Measurements from ENCODE around the gene SNRK.

SNRK gene

GRCh38 chr3:43335799-43336198 is 49.5 kb downstream of the SNRK start:
- no peaks in the 10 kb centered on the region for H3K27me3 ChIP-seq (ENCODE audit: low read length)
- H3K4me2 ChIP-seq (ENCODE audit: low read depth, low read length, poor library complexity, severe bottlenecking), result no peak overlapping the region
- TF ChIP-seq EZH2phosphoT487 (conservative IDR thresholded peaks at IDR 0.05; ENCODE audit: low read length) (no peak), CTCF (IDR thresholded peaks at IDR 0.05; ENCODE audit: insufficient read depth, low read length, poor library complexity, severe bottlenecking) (no peak)
- H3K36me3 ChIP-seq (ENCODE audit: low read length), result peaks cover 31% of the 10 kb centered on the region
- H3K4me3 ChIP-seq (ENCODE audit: insufficient read depth, low read length, poor library complexity, severe bottlenecking), result no peak overlapping the region
- no peaks in the 10 kb centered on the region for H4K20me1 ChIP-seq (ENCODE audit: low read depth, low read length)
- no peaks in the 10 kb centered on the region for H3K9me2 ChIP-seq (replicated peaks; ENCODE audit: insufficient read depth, low read length)
- H3F3A ChIP-seq (ENCODE audit: insufficient read depth), result no peaks in the 10 kb centered on the region
- H2AFZ ChIP-seq (ENCODE audit: low read depth, low read length, severe bottlenecking), result no peak overlapping the region
- H3K79me2 ChIP-seq (ENCODE audit: insufficient read depth, low read length), result no peaks in the 10 kb centered on the region
- H3K27ac ChIP-seq (ENCODE audit: low read depth, low read length), result no peak overlapping the region
- no peak overlapping the region for H3K9ac ChIP-seq (ENCODE audit: low read length)
- H3K9me3 ChIP-seq (ENCODE audit: insufficient read depth, low read length), result peaks cover 18% of the 10 kb centered on the region; the same call in 1 of the 2 replicates

- no peak overlapping the region for H3K4me2 ChIP-seq (ENCODE audit: low read depth, low read length, poor library complexity, severe bottlenecking)
- no peaks in the 10 kb centered on the region for H4K20me1 ChIP-seq (ENCODE audit: low read depth, low read length)
- peaks cover 31% of the 10 kb centered on the region for H3K36me3 ChIP-seq (ENCODE audit: low read length)
- no peak overlapping the region for H2AFZ ChIP-seq (ENCODE audit: low read depth, low read length, severe bottlenecking)
- H3F3A ChIP-seq (ENCODE audit: insufficient read depth), result no peaks in the 10 kb centered on the region
- no peaks in the 10 kb centered on the region for H3K9me2 ChIP-seq (replicated peaks; ENCODE audit: insufficient read depth, low read length)
- H3K27ac ChIP-seq (ENCODE audit: low read depth, low read length), result no peak overlapping the region
- TF ChIP-seq EZH2phosphoT487 (conservative IDR thresholded peaks at IDR 0.05; ENCODE audit: low read length), result no peak
- no peak for TF ChIP-seq CTCF (IDR thresholded peaks at IDR 0.05; ENCODE audit: insufficient read depth, low read length, poor library complexity, severe bottlenecking)
- H3K4me3 ChIP-seq (ENCODE audit: insufficient read depth, low read length, poor library complexity, severe bottlenecking), result no peak overlapping the region
- no peaks in the 10 kb centered on the region for H3K27me3 ChIP-seq (ENCODE audit: low read length)
- peaks cover 18% of the 10 kb centered on the region; the same call in 1 of the 2 replicates for H3K9me3 ChIP-seq (ENCODE audit: insufficient read depth, low read length)
- H3K79me2 ChIP-seq (ENCODE audit: insufficient read depth, low read length), result no peaks in the 10 kb centered on the region
- H3K9ac ChIP-seq (ENCODE audit: low read length), result no peak overlapping the region
These were observed 52.0 kb downstream of the SNRK start for GRCh38 chr3:43338295-43338694.

GRCh38 chr3:43340403-43340802 is 54.1 kb downstream of the SNRK start:
- Histone ChIP-seq H4K20me1 (ENCODE audit: low read depth, low read length) (no peaks in the 10 kb centered on the region), H3K9ac (ENCODE audit: low read length) (no peak overlapping the region), H3K36me3 (ENCODE audit: low read length) (peaks cover 26% of the 10 kb centered on the region), H3K27ac (ENCODE audit: low read depth, low read length) (no peak overlapping the region), H3K4me2 (ENCODE audit: low read depth, low read length, poor library complexity, severe bottlenecking) (no peak overlapping the region), H3K27me3 (ENCODE audit: low read length) (no peaks in the 10 kb centered on the region), H3K4me3 (ENCODE audit: insufficient read depth, low read length, poor library complexity, severe bottlenecking) (no peak overlapping the region), H3K79me2 (ENCODE audit: insufficient read depth, low read length) (no peaks in the 10 kb centered on the region), H3K9me3 (ENCODE audit: insufficient read depth, low read length) (peaks cover 18% of the 10 kb centered on the region; the same call in 1 of the 2 replicates), H2AFZ (ENCODE audit: low read depth, low read length, severe bottlenecking) (no peak overlapping the region), H3F3A (ENCODE audit: insufficient read depth) (no peaks in the 10 kb centered on the region), H3K9me2 (replicated peaks; ENCODE audit: insufficient read depth, low read length) (no peaks in the 10 kb centered on the region)
- TF ChIP-seq EZH2phosphoT487 (conservative IDR thresholded peaks at IDR 0.05; ENCODE audit: low read length) (no peak), CTCF (IDR thresholded peaks at IDR 0.05; ENCODE audit: insufficient read depth, low read length, poor library complexity, severe bottlenecking) (no peak)
